ENCODE results near the gene ME3.
"Not testable (repeated sequence)": the region's sequence is repeated elsewhere in the genome, so short reads cannot be mapped to it uniquely, and the experiment has no call there.

ME3 gene

DNA sequence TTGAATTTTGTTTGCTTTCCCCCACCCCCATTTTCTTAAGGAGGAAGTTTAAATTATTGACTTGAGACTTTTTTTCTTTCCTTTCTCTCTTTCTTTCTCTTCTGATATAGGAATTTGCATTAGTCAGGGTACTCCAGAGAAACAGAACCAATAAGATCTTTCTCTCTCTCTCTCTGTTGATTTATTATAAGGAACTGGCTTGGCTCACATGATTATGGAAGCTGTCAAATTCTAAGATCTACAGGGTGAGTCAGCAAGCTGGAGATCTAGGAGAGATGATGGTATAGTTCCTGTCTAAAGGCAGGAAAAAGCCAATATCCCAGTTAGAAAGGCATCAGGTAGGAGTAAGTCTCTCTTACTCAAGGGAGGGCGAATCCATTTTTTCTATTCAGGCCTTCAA lies 233.7 kb downstream of the ME3 start:
- no peak for DNase-seq (ENCODE audit: extremely low read depth, low read depth)
- TF ChIP-seq, protein P1, sequence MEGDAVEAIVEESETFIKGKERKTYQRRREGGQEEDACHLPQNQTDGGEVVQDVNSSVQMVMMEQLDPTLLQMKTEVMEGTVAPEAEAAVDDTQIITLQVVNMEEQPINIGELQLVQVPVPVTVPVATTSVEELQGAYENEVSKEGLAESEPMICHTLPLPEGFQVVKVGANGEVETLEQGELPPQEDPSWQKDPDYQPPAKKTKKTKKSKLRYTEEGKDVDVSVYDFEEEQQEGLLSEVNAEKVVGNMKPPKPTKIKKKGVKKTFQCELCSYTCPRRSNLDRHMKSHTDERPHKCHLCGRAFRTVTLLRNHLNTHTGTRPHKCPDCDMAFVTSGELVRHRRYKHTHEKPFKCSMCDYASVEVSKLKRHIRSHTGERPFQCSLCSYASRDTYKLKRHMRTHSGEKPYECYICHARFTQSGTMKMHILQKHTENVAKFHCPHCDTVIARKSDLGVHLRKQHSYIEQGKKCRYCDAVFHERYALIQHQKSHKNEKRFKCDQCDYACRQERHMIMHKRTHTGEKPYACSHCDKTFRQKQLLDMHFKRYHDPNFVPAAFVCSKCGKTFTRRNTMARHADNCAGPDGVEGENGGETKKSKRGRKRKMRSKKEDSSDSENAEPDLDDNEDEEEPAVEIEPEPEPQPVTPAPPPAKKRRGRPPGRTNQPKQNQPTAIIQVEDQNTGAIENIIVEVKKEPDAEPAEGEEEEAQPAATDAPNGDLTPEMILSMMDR (IDR thresholded peaks at IDR 0.05; ENCODE audit: low read depth, low read length) = no peak

DNA sequence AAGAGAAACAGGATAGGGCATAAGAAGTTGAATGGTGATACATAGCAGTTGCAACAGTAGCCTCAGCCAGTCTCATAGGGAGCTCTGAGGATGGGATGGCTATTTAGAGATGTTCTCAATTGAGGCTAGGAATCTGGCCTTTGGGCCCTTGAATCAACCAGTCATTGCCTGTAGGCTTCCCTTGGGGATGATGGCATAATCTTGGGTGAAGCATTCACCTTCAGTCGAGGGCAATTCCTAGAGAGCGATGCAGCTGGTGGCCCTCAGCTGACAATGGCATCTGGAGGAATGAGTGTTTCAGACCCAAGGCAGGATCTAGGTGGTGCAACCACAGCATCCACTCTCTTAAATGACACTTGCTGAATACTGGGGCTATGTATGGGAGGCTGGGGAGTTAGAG lies 236.7 kb downstream of the ME3 start:
- TF ChIP-seq, protein P1 (IDR thresholded peaks at IDR 0.05; ENCODE audit: low read depth, low read length) = no peak
- DNase-seq (ENCODE audit: extremely low read depth, low read depth) = no peak

DNA sequence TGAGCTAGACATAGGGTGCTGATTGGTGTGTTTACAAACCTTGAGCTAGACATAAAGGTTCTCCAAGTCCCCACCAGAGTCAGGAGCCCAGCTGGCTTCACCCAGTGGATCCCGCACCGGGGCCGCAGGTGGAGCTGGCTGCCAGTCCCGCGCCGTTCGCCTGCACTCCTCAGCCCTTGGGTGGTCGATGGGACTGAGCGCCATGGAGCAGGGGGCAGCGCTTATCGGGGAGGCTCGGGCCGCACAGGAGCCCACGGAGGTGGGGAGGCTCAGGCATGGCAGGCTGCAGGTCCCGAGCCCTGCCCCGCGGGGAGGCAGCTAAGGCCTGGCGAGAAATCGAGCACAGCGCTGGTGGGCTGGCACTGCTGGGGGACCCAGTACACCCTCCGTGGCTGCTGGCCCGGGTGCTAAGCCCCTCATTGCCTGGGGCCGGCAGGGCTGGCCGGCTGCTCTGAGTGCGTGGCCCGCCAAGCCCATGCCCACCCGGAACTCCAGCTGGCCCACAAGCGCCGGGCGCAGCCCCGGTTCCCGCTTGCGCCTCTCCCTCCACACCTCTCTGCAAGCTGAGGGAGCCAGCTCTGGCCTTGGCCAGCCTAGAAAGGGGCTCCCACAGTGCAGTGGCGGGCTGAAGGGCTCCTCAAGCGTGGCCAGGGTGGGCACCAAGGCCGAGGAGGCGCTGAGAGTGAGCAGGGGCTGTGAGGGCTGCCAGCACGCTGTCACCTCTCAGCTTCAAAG lies 238.9 kb downstream of the ME3 start:
- not testable (repeated sequence) for DNase-seq (ENCODE audit: extremely low read depth, low read depth)

DNA sequence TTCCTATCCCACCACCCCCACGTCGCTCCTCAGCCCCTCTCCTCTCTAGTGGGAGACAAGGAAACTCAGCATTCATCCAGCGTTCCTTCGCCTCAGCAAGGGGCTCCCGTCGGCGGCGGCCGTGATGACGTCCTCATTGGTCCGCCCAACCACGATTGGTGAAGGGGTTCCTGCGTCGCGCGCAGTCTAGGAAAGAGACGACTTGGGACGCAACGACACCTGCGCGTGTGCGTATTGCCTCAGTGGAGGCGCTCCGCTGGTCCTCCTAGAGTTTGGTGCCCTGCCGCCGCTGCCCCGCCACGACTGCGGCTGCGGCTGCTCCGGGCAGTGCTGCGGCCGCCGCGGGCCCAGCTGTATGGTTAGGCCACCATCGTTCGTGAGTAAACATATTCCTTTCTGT lies 241.2 kb downstream of the ME3 start:
- TF ChIP-seq, protein P1 (IDR thresholded peaks at IDR 0.05; ENCODE audit: low read depth, low read length) = no peak
- DNase-seq (ENCODE audit: extremely low read depth, low read depth) = no peak

DNA sequence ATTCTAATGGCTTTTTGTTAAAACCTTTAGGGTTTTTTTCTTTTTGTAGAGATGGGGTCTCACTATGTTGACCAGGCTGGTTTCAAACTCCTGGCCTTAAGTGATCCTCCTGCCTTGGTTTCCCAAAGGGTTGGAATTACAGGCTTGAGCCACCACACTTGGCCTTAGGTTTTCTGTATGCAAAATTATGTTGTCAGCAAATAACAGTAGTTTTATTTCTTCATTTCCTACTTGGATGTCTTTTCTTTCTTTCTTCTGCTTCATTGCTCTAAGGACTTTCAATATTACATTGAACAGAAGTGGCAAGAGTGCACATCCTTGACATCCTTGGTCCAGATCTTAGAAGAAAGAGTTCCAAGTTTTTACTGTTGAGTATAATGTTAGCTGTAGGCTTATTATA lies 245.0 kb downstream of the ME3 start:
- DNase-seq (ENCODE audit: extremely low read depth, low read depth) = no peak
- TF ChIP-seq, protein P1 (IDR thresholded peaks at IDR 0.05; ENCODE audit: low read depth, low read length) = no peak

DNA sequence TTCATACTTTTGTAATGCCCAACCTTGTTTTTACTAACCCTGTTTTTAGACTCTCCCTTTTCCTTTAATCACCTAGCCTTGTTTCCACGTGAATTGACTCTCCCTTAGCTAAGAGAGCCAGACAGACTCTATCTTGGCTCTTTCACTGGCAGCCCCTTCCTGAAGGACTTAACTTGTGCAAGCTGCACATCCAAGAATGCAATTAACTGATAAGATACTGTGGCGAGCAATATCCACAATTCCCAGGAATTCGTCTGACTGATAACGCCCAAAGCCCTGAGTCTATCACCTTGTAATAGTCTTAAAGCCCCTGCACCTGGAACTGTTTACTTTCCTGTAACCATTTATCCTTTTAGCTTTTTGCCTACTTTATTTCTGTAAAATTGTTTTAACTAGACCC lies 248.9 kb downstream of the ME3 start:
- DNase-seq (ENCODE audit: extremely low read depth, low read depth) = not testable (repeated sequence)

DNA sequence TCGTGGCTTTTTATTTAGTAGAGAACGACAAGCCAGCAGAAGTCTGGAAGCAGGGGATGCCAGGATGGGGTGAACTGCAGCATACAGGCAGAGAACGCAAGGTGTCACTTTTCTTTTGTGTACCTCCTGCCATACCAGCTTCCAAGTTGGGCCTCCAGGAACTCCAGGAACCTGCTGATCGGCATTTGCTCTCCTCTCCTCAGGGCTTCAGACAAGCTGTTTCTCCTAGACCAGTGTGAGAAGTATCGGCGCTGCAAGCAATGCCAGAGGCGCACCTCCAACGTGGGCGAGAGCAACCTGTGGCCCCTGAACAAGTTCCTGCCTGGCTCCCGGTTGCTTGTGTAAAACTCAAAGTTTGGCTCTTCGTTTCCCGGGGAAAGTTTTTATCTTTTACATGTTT lies 250.0 kb downstream of the ME3 start:
- TF ChIP-seq, protein P1 (IDR thresholded peaks at IDR 0.05; ENCODE audit: low read depth, low read length) = no peak
- no peak for DNase-seq (ENCODE audit: extremely low read depth, low read depth)

DNA sequence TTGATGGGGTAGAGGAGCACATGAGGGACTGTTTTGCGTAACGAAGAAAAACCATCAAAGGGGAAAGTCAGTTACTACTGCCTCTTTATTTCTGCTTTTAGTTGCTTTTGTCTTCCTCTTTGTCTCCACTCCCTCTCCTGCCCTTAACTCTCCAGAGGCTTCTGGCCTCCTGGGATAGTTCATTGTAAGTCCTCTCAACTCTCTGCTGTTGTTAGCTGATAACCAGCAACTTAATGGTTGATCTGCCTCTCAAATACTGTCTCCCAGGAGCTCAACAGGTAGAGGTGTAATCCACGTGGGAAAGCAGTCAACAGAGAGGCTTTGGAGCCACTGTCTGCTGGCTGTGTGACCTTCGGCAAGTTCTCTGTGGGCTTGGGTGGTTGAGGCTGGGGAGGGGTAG lies 250.5 kb downstream of the ME3 start:
- TF ChIP-seq, protein P1 (IDR thresholded peaks at IDR 0.05; ENCODE audit: low read depth, low read length) = no peak
- DNase-seq (ENCODE audit: extremely low read depth, low read depth) = no peak
